Muscle layer of colon (tissue), 2 donors: ENCODE results near the gene NTNG1.

Experiments used
- H3K27ac ChIP-seq: one replicate; pipeline ENCODE4 v1.7.0; 2013; ENCODE audit warnings: low read depth, mild to moderate bottlenecking, low read length, moderate library complexity
- H3K27me3 ChIP-seq, 2 donors: one replicate each; pipeline ENCODE4 v1.7.0; 2013; ENCODE audit warnings: low read length in 2 of 2, mild to moderate bottlenecking in 2 of 2; ENCODE audit not compliant: insufficient read depth in 2 of 2, control insufficient read depth in 1 of 2
- H3K36me3 ChIP-seq: one replicate; pipeline ENCODE4 v1.7.0; 2013; ENCODE audit warnings: mild to moderate bottlenecking, low read length; ENCODE audit not compliant: insufficient read depth
- H3K4me1 ChIP-seq: one replicate; pipeline ENCODE4 v1.7.0; 2013; ENCODE audit warnings: mild to moderate bottlenecking, low read length; ENCODE audit not compliant: insufficient read depth
- H3K4me3 ChIP-seq, 2 donors: one replicate each; pipeline ENCODE4 v1.7.0; 2013; ENCODE audit warnings: low read length in 2 of 2, low read depth in 1 of 2, mild to moderate bottlenecking in 1 of 2, moderate library complexity in 1 of 2
- H3K9ac ChIP-seq: one replicate; pipeline ENCODE4 v1.7.0; 2013; ENCODE audit warnings: low read length
- H3K9me3 ChIP-seq: one replicate; pipeline ENCODE4 v1.7.0; 2013; ENCODE audit warnings: mild to moderate bottlenecking, low read length
- donor health status: abdominal sarcoma.
- donor health status: Adenocarcinoma of cecum.

The NTNG1 gene

GRCh38 chr1:107493111-107493716, 352.4 kb downstream of the NTNG1 start:
- no peak overlapping the region for H3K27ac ChIP-seq
- H3K27me3 ChIP-seq, result no peaks in the 10 kb centered on the region

GRCh38 chr1:107494061-107494460, 353.2 kb downstream of the NTNG1 start:
- Histone ChIP-seq H3K9me3 (no peaks in the 10 kb centered on the region), H3K4me1 (peaks cover 11% of the 10 kb centered on the region), H3K36me3 (no peaks in the 10 kb centered on the region), H3K27ac (no peak overlapping the region), H3K4me3 (no peak overlapping the region), H3K9ac (no peak overlapping the region), H3K27me3 (no peaks in the 10 kb centered on the region)

More at GRCh38 chr1:107493111-107493716, 352.4 kb downstream of the NTNG1 start:
- no peaks in the 10 kb centered on the region for H3K9me3 ChIP-seq
- peaks cover 11% of the 10 kb centered on the region for H3K4me1 ChIP-seq
- H3K36me3 ChIP-seq, result no peaks in the 10 kb centered on the region
- no peak overlapping the region for H3K4me3 ChIP-seq
- H3K9ac ChIP-seq, result no peak overlapping the region

GRCh38 chr1:107496002-107496401, 355.2 kb downstream of the NTNG1 start:
- H3K9ac ChIP-seq, result no peak overlapping the region
- no peaks in the 10 kb centered on the region for H3K27me3 ChIP-seq
- peaks cover 25% of the 10 kb centered on the region for H3K4me1 ChIP-seq
- H3K9me3 ChIP-seq, result no peaks in the 10 kb centered on the region
- H3K27ac ChIP-seq, result no peak overlapping the region
- no peak overlapping the region for H3K4me3 ChIP-seq
- no peaks in the 10 kb centered on the region for H3K36me3 ChIP-seq

- Histone ChIP-seq H3K4me3 (no peak overlapping the region), H3K9me3 (no peaks in the 10 kb centered on the region), H3K36me3 (no peaks in the 10 kb centered on the region), H3K9ac (no peak overlapping the region), H3K27me3 (no peaks in the 10 kb centered on the region), H3K27ac (no peak overlapping the region), H3K4me1 (peaks cover 29% of the 10 kb centered on the region)
Observed at GRCh38 chr1:107499139-107499744, 358.4 kb downstream of the NTNG1 start.

GRCh38 chr1:107501081-107501605, 360.3 kb downstream of the NTNG1 start:
- Histone ChIP-seq H3K4me1 (peaks cover 20% of the 10 kb centered on the region), H3K27ac (no peak overlapping the region), H3K9me3 (no peaks in the 10 kb centered on the region), H3K27me3 (no peaks in the 10 kb centered on the region), H3K4me3 (no peak overlapping the region), H3K36me3 (no peaks in the 10 kb centered on the region), H3K9ac (no peak overlapping the region)

GRCh38 chr1:107510347-107510746, 369.5 kb downstream of the NTNG1 start:
- H3K36me3 ChIP-seq, result no peaks in the 10 kb centered on the region
- H3K9ac ChIP-seq, result no peak overlapping the region
- H3K9me3 ChIP-seq, result no peaks in the 10 kb centered on the region
- no peaks in the 10 kb centered on the region for H3K27me3 ChIP-seq
- no peak overlapping the region for H3K4me3 ChIP-seq
- H3K4me1 ChIP-seq, result no peaks in the 10 kb centered on the region
- H3K27ac ChIP-seq, result no peak overlapping the region

GRCh38 chr1:107512836-107513235, 372.0 kb downstream of the NTNG1 start:
- Histone ChIP-seq H3K27me3 (no peaks in the 10 kb centered on the region), H3K9ac (no peak overlapping the region), H3K4me1 (no peaks in the 10 kb centered on the region), H3K4me3 (no peak overlapping the region), H3K9me3 (no peaks in the 10 kb centered on the region), H3K36me3 (no peaks in the 10 kb centered on the region), H3K27ac (no peak overlapping the region)

- Histone ChIP-seq H3K27me3 (no peaks in the 10 kb centered on the region), H3K4me3 (no peak overlapping the region), H3K9me3 (no peaks in the 10 kb centered on the region), H3K36me3 (no peaks in the 10 kb centered on the region), H3K4me1 (no peaks in the 10 kb centered on the region), H3K9ac (no peak overlapping the region), H3K27ac (no peak overlapping the region)
Observed at GRCh38 chr1:107514841-107515240, 374.0 kb downstream of the NTNG1 start.

- Histone ChIP-seq H3K36me3 (no peaks in the 10 kb centered on the region), H3K27me3 (no peaks in the 10 kb centered on the region), H3K9me3 (no peaks in the 10 kb centered on the region), H3K4me1 (no peaks in the 10 kb centered on the region), H3K4me3 (no peak overlapping the region), H3K27ac (no peak overlapping the region), H3K9ac (no peak overlapping the region)
Observed at GRCh38 chr1:107515702-107516101, 374.9 kb downstream of the NTNG1 start.

GRCh38 chr1:107523061-107523460, 382.2 kb downstream of the NTNG1 start:
- H3K27ac ChIP-seq, result no peak overlapping the region
- no peak overlapping the region for H3K9ac ChIP-seq
- H3K9me3 ChIP-seq, result no peaks in the 10 kb centered on the region
- no peaks in the 10 kb centered on the region for H3K27me3 ChIP-seq
- H3K4me3 ChIP-seq, result no peak overlapping the region
- no peaks in the 10 kb centered on the region for H3K36me3 ChIP-seq
- H3K4me1 ChIP-seq, result no peaks in the 10 kb centered on the region

GRCh38 chr1:107523736-107524135, 382.9 kb downstream of the NTNG1 start:
- no peaks in the 10 kb centered on the region for H3K27me3 ChIP-seq
- H3K36me3 ChIP-seq, result no peaks in the 10 kb centered on the region
- no peaks in the 10 kb centered on the region for H3K9me3 ChIP-seq
- no peak overlapping the region for H3K4me3 ChIP-seq
- no peaks in the 10 kb centered on the region for H3K4me1 ChIP-seq
- H3K9ac ChIP-seq, result no peak overlapping the region
- H3K27ac ChIP-seq, result no peak overlapping the region

GRCh38 chr1:107524301-107524700, 383.5 kb downstream of the NTNG1 start:
- Histone ChIP-seq H3K36me3 (no peaks in the 10 kb centered on the region), H3K9ac (no peak overlapping the region), H3K9me3 (no peaks in the 10 kb centered on the region), H3K4me3 (no peak overlapping the region), H3K27ac (no peak overlapping the region), H3K4me1 (no peaks in the 10 kb centered on the region), H3K27me3 (no peaks in the 10 kb centered on the region)
